Liver (tissue), 3 donors: ENCODE measurements around the gene SKAP2.

ENCODE experiments used
- CTCF ChIP-seq: fragments of 150-350 bp; IDR thresholded peaks from 2 replicates; pipeline ENCODE4 v1.5.1; 2017; ENCODE audit warnings: improper control_type of control experiment, low read depth, low read length; ENCODE audit not compliant: missing input control
- MAX ChIP-seq: IDR thresholded peaks from 2 replicates; pipeline ENCODE4 v1.6.1; 2016; ENCODE audit warnings: antibody characterized with exemption
- RAD21 ChIP-seq, 2 donors: IDR thresholded peaks; 2 replicates each; pipeline ENCODE4 v1.6.1; 2016; ENCODE audit warnings: antibody characterized with exemption in 2 of 2, mild to moderate bottlenecking in 2 of 2
- REST ChIP-seq: IDR thresholded peaks from 2 replicates; pipeline ENCODE4 v1.6.1; 2016; ENCODE audit warnings: antibody characterized with exemption, mild to moderate bottlenecking
- SP1 ChIP-seq: IDR thresholded peaks from 2 replicates; pipeline ENCODE4 v1.6.1; 2018; ENCODE audit warnings: antibody characterized with exemption, mild to moderate bottlenecking
- TAF1 ChIP-seq: conservative IDR thresholded peaks from 2 replicates; pipeline ENCODE4 v1.6.1; 2016; ENCODE audit warnings: antibody characterized with exemption, mild to moderate bottlenecking
- YY1 ChIP-seq: IDR thresholded peaks from 2 replicates; pipeline ENCODE4 v1.6.1; 2016; ENCODE audit warnings: antibody characterized with exemption, mild to moderate bottlenecking
- ZBTB33 ChIP-seq: IDR thresholded peaks from 2 replicates; pipeline ENCODE4 v1.6.1; 2016; ENCODE audit warnings: antibody characterized with exemption
- donor health status: healthy.
- donor health status: healthy.

- TF ChIP-seq CTCF (no peak), REST (no peak), YY1 (no peak), MAX (no peak), TAF1 (no peak), SP1 (no peak), RAD21 (IDR thresholded peaks at IDR 0.05) (no peak), ZBTB33 (no peak)
Measured at GRCh38 chr7:26657686-26658388, 206.6 kb downstream of the SKAP2 start.
